Thyroid gland (tissue), 4 donors: ENCODE measurements around the gene CD5L. TPM values are rescaled to one million over a fixed set of nuclear protein-coding genes. Genes with fewer than 3 reads are reported as not detected.

Experiments
- DNase-seq, 2 donors: peaks; one replicate each; pipeline ENCODE4 v3.0.0-alpha.2; 2019
- H3K27ac ChIP-seq, 3 donors: fragments of 200-600 bp; sonication (generic); 1 replicate in 2 of 3; 2 replicates in 1 of 3; pipeline ENCODE4 v1.5.1; 2016 to 2019; ENCODE audit warnings: mild to moderate bottlenecking in 1 of 3, moderate library complexity in 1 of 3
- H3K27me3 ChIP-seq: fragments of 200-600 bp; sonication (generic); one replicate; pipeline ENCODE4 v1.5.1; 2019
- H3K36me3 ChIP-seq, 2 donors: fragments of 200-600 bp; sonication (generic); one replicate each; pipeline ENCODE4 v1.5.1; 2016 to 2019
- H3K4me1 ChIP-seq, 2 donors: fragments of 200-600 bp; sonication (generic); one replicate each; pipeline ENCODE4 v1.5.1; 2017 to 2019
- H3K4me3 ChIP-seq, 3 donors: fragments of 200-600 bp; sonication (generic); replicated peaks in 1 of 3; 1 replicate in 2 of 3; 2 replicates in 1 of 3; pipeline ENCODE4 v1.5.1; 2016; ENCODE audit warnings: mild to moderate bottlenecking in 1 of 3
- H3K9me3 ChIP-seq: fragments of 200-600 bp; sonication (generic); one replicate; pipeline ENCODE4 v1.5.1; 2017
- CTCF ChIP-seq, 6 experiments: fragments of 200-600 bp in 3 of 6; fragments of 450-650 bp in 3 of 6; sonication (generic) in 3 of 6; IDR thresholded peaks; one replicate each; pipeline ENCODE4 v1.5.1; 2016 to 2019; ENCODE audit warnings: antibody characterized with exemption in 6 of 6, mild to moderate bottlenecking in 2 of 6, inconsistent platforms in 1 of 6, moderate library complexity in 1 of 6
- POLR2A ChIP-seq, 2 donors: fragments of 450-650 bp; IDR thresholded peaks; one replicate each; pipeline ENCODE4 v1.6.1; 2017; ENCODE audit warnings: antibody characterized with exemption in 2 of 2, mild to moderate bottlenecking in 2 of 2, moderate library complexity in 1 of 2
- WGBS, 2 donors: methylation state at CpG; one replicate each; pipeline ENCODE4 v1.1.5; 2017; 5-methylcytosine and 5-hydroxymethylcytosine counted together
- intact Hi-C: fragments of 100-400 bp; cut with DNase I; formaldehyde crosslinking; loops from one replicate; pipeline ENCODE4 v1.15.1; 2023
- small RNA-seq: library from RNA; depleted of rRNA; stranded (forward); fragments of <200 nt; gene quantifications from one replicate; pipeline ENCODE3, GENCODE V24; 2016
- total RNA-seq, 4 donors: library from RNA; depleted of rRNA; stranded (reverse); fragments of >200 nt; gene quantifications; one replicate each; pipeline ENCODE4 v1.2.3, GENCODE V29; 2016

CD5L gene
- total RNA-seq, 4 donors from 2014 or later, result not detected

GRCh38 chr1:157781048-157781447, 60.6 kb downstream of the CD5L start:
- intact Hi-C loops, result no loop called here

More at GRCh38 chr1:157781048-157781447, 60.6 kb downstream of the CD5L start:
- no peaks in the 10 kb centered on the region for H3K36me3 ChIP-seq
- H3K4me3 ChIP-seq, result no peak overlapping the region
- 36 to 45% methylated on average over 2 of the region's 2 CpGs for WGBS, 2 donors
- H3K9me3 ChIP-seq, result no peaks in the 10 kb centered on the region
- TF ChIP-seq CTCF (IDR thresholded peaks at IDR 0.05) (no peak), POLR2A (IDR thresholded peaks at IDR 0.05) (no peak)
- no peaks in the 10 kb centered on the region for H3K27me3 ChIP-seq
- no peak for DNase-seq
- H3K27ac ChIP-seq, result no peak overlapping the region
- no peaks in the 10 kb centered on the region for H3K4me1 ChIP-seq

Small RNA genes within 50 kb of the gene (small RNA-seq; reads per million reads assigned to genes)
- not detected for gene MRPS21P2

Other genes starting within 250 kb of the CD5L start
- not detected for gene FCRL4, start 243.7 kb downstream of the CD5L start, total RNA-seq
- gene FCRL3, start 141.0 kb downstream of the CD5L start, total RNA-seq, result under 1 TPM in 2 of 4 donors, not detected in 2; 0.13 to 0.20 TPM
- not detected for gene FCRL2, start 64.7 kb downstream of the CD5L start, total RNA-seq
- gene FCRL1, start 21.7 kb downstream of the CD5L start, total RNA-seq, result not detected
- gene KIRREL1, start 151.8 kb upstream of the CD5L start, total RNA-seq, result 10 to 100 TPM; 22.7 to 27.5 (median 24.1) TPM